Measurements from ENCODE around the gene SLC5A9.

The SLC5A9 gene

GRCh38 chr1:48222501-48223242, at the start of gene SLC5A9:
TSS of gene SLC5A9 (plus strand) at chr1:48222716. CDS start at chr1:48222737, 21 bp downstream.
- Mint-ChIP-seq H3K4me1 (no peaks in the 10 kb centered on the region), H3K27ac (no peak within 1 kb of the TSS), H3K27me3 (no peaks in the 10 kb centered on the region), H3K36me3 (no peaks in the 10 kb centered on the region), H3K4me3 (no peak within 1 kb of the TSS), H3K9me3 (no peaks in the 10 kb centered on the region)
- DNase-seq = no peak
- CTCF ChIA-PET = no interaction called here

GRCh38 chr1:48175116-48175515, 47.4 kb upstream of the SLC5A9 start:
- CTCF ChIA-PET = no interaction called here
- Mint-ChIP-seq H3K36me3 (no peaks in the 10 kb centered on the region), H3K27me3 (peaks cover 5% of the 10 kb centered on the region), H3K9me3 (peaks cover 2% of the 10 kb centered on the region), H3K4me1 (no peaks in the 10 kb centered on the region), H3K4me3 (no peak overlapping the region), H3K27ac (no peak overlapping the region)
- no peak for DNase-seq

DNA sequence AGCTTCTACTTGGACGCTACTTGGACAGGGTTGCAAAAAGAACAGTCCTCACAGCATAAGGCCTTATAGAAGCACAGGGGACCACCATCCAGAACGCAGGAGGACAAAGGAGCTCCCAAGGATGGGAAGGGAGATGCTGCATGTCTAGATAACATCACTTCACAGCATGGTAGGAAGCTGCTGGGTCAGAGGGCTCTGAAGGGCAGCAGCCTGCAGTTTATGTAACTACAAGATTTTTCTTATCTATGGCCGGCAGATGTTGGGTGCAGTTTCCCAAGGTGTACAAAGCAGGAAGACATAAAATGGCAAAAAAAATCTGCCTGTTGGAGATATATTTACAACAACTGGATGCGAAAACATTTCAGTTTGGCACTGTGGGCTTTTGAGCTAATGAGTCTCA, 45.3 kb upstream of the SLC5A9 start:
- CTCF ChIA-PET = no interaction called here
- no peaks in the 10 kb centered on the region for H3K9me3 Mint-ChIP-seq

GRCh38 chr1:48181669-48182367, 40.7 kb upstream of the SLC5A9 start:
- Mint-ChIP-seq H3K9me3 (peaks cover 3% of the 10 kb centered on the region), H3K4me3 (no peak overlapping the region), H3K4me1 (no peaks in the 10 kb centered on the region), H3K27ac (no peak overlapping the region), H3K36me3 (no peaks in the 10 kb centered on the region), H3K27me3 (no peaks in the 10 kb centered on the region)
- CTCF ChIA-PET = no interaction called here
- no peak for DNase-seq

More for the DNA sequence above, 45.3 kb upstream of the SLC5A9 start:
- no peak for DNase-seq
- Mint-ChIP-seq H3K4me3 (no peak overlapping the region), H3K27me3 (peaks cover 5% of the 10 kb centered on the region), H3K4me1 (no peaks in the 10 kb centered on the region), H3K36me3 (no peaks in the 10 kb centered on the region), H3K27ac (no peak overlapping the region)

- no peaks in the 10 kb centered on the region for H3K36me3 Mint-ChIP-seq
- CTCF ChIA-PET = no interaction called here
- peaks cover 7% of the 10 kb centered on the region for H3K9me3 Mint-ChIP-seq
- no peak for DNase-seq
- H3K4me3 Mint-ChIP-seq = no peak overlapping the region
- no peaks in the 10 kb centered on the region for H3K4me1 Mint-ChIP-seq
- no peaks in the 10 kb centered on the region for H3K27me3 Mint-ChIP-seq
- no peak overlapping the region for H3K27ac Mint-ChIP-seq
Observed at GRCh38 chr1:48182439-48182838, 40.1 kb upstream of the SLC5A9 start.

DNA sequence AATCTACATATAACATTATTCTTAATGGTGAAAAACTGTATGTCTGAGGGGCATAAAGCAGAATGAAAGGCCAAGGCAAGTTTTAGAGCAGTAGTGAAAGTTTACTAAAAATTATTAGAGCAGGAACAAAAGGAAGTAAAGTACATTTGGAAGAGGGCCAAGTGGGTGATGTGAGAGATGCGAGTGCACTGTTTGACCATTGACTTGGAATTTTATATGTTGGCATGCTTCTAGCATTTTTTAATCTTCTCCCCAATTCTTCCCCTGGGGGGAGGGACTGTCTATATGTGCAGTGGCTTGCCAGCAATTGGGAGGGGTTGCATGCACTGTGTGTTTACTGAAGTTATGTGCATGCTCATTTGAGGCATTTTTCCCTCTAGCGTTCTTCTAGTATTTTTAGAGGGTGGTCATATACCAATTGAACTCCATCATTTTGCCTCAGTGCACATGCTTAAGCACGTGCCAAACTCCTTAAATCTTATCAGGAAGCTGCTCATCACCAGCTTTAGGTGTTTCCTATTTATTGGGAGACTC, 36.1 kb upstream of the SLC5A9 start:
- Mint-ChIP-seq H3K27ac (no peak overlapping the region), H3K27me3 (no peaks in the 10 kb centered on the region), H3K36me3 (peaks cover 2% of the 10 kb centered on the region), H3K9me3 (peaks cover 18% of the 10 kb centered on the region), H3K4me1 (no peaks in the 10 kb centered on the region), H3K4me3 (no peak overlapping the region)
- DNase-seq = no peak
- CTCF ChIA-PET = no interaction called here

DNA sequence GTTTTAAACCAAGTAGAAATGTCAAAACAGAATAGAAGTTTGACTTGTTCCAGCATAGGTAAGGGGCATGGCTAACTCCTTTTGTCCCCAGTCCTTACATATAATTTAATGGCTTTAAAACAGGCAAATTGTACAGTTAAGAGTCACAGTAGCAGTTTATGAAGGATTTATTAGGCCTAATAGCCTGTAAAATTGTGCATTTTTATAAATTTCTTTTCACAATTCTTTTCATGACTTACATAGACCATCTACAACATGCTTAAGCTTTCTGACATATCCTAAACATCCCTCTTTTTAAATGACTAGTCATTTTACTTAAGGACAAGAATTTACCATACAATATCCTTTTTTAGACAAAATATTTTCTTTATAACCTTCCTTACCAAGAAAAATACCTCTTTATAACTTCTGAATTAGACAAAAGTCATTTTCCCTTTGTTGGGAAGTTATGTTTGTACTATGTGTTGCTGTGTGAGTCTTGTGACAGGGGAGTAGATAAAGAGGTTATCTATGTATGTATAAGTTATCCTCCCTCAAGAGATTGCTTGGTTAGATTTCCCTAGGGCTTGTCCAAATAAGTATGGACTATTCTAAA, 34.5 kb upstream of the SLC5A9 start:
- CTCF ChIA-PET = interaction anchor here (1.0 kb wide), 1 partner anchor 11 kb away, joined by 3 read pairs; no protein-coding TSS in a partner anchor
- Mint-ChIP-seq H3K27me3 (no peaks in the 10 kb centered on the region), H3K4me1 (no peaks in the 10 kb centered on the region), H3K27ac (no peak overlapping the region), H3K36me3 (peaks cover 2% of the 10 kb centered on the region), H3K9me3 (peaks cover 18% of the 10 kb centered on the region), H3K4me3 (no peak overlapping the region)
- DNase-seq = no peak

DNA sequence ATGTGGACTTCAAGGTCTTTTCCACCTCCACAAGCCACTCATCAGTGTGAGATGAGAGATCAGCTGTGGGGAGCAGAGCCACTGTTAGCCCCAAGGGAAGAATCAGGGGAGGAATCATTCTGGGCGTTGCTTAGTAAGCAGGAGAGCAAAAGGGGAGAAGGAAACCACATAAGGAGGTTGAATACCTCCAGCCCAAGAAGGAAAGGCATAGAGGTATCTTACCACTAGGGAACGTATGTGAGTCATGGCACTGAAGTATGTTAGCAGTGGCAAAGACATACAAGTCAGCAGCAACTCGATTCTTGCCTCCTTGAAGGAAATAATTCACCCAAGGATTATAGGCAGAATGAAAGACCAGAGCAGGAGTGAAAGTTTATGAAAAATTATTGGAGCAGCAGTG, 31.6 kb upstream of the SLC5A9 start:
- Mint-ChIP-seq H3K36me3 (peaks cover 2% of the 10 kb centered on the region), H3K4me1 (no peaks in the 10 kb centered on the region), H3K9me3 (peaks cover 18% of the 10 kb centered on the region), H3K27ac (no peak overlapping the region), H3K4me3 (no peak overlapping the region), H3K27me3 (peaks cover 2% of the 10 kb centered on the region)
- CTCF ChIA-PET = no interaction called here
- DNase-seq = no peak

- no peaks in the 10 kb centered on the region for H3K4me1 Mint-ChIP-seq
- H3K36me3 Mint-ChIP-seq = no peaks in the 10 kb centered on the region
- DNase-seq = no peak
- peaks cover 4% of the 10 kb centered on the region for H3K27me3 Mint-ChIP-seq
- CTCF ChIA-PET = no interaction called here
- no peaks in the 10 kb centered on the region for H3K9me3 Mint-ChIP-seq
- no peak overlapping the region for H3K4me3 Mint-ChIP-seq
- H3K27ac Mint-ChIP-seq = no peak overlapping the region
Observed at GRCh38 chr1:48194801-48195200, 27.7 kb upstream of the SLC5A9 start.

GRCh38 chr1:48196237-48196636, 26.3 kb upstream of the SLC5A9 start:
- H3K27ac Mint-ChIP-seq = no peak overlapping the region
- no peak for DNase-seq
- H3K4me3 Mint-ChIP-seq = no peak overlapping the region
- H3K4me1 Mint-ChIP-seq = no peaks in the 10 kb centered on the region
- CTCF ChIA-PET = no interaction called here
- peaks cover 9% of the 10 kb centered on the region for H3K27me3 Mint-ChIP-seq
- no peaks in the 10 kb centered on the region for H3K36me3 Mint-ChIP-seq
- H3K9me3 Mint-ChIP-seq = no peaks in the 10 kb centered on the region

DNA sequence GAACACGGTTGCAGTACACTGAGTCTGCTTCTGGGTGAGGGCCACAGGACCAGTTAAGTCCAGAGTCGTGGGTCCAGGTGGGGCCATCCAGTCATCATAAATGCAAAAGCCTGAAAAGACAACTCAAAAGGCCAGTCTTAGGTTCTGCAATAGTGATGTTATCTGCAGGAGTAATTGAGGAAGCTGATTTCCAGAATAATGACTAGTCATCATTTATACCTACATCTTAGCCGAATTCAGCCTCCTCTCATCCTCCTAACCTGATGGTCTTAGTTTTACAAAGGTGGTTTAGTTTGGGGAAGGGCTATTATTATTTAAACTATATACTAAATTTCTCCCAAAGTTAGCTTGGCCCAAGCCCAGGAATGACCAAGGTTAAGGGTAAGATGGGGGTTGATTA, 23.5 kb upstream of the SLC5A9 start:
- no peak for DNase-seq
- peaks cover 10% of the 10 kb centered on the region for H3K27me3 Mint-ChIP-seq
- H3K36me3 Mint-ChIP-seq = no peaks in the 10 kb centered on the region
- no peak overlapping the region for H3K4me3 Mint-ChIP-seq
- CTCF ChIA-PET = interaction anchor here (0.7 kb wide), 1 partner anchor 12 kb away, joined by 3 read pairs; no protein-coding TSS in a partner anchor
- H3K4me1 Mint-ChIP-seq = no peaks in the 10 kb centered on the region
- no peaks in the 10 kb centered on the region for H3K9me3 Mint-ChIP-seq
- no peak overlapping the region for H3K27ac Mint-ChIP-seq

DNA sequence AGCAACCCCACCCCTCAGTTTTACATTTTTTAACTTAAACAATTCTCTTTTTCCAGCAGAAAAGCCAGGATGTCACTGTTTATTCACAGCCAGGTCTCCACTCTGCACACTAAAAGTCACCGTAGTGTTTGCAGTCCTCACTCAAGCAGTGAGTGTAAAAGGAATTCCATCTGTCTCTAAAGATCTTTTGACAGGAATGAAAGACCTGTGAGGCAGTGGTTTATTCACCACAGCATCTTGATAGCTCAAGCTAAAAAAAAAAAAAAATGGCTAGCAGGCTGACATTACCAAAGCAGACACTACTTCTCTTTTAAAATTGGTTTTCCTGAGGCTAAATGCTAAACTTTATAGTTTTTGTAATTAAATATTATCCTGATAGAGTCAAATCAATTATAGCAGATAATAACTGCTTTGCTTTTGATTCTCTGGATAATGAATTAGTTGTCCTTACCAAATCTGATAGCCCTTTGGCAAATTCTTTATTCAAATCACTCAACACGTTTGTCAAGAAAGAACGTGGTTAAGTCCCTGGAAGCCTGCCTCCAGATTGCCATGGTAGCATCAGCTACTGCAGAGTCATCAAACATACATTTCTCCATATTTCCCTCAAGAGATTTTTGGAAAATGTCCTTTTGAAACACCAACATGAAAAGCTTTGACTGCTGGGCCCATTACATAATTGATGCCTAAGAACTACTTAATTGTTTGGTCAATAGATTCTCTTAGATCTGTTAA, 22.2 kb upstream of the SLC5A9 start:
- no peak for DNase-seq
- CTCF ChIA-PET = interaction anchor here (1.5 to 4.3 kb wide), 3 partner anchors 15 to 107 kb away, joined by 3 to 24 read pairs (median 4); no protein-coding TSS in a partner anchor
- H3K4me3 Mint-ChIP-seq = no peak overlapping the region

DNA sequence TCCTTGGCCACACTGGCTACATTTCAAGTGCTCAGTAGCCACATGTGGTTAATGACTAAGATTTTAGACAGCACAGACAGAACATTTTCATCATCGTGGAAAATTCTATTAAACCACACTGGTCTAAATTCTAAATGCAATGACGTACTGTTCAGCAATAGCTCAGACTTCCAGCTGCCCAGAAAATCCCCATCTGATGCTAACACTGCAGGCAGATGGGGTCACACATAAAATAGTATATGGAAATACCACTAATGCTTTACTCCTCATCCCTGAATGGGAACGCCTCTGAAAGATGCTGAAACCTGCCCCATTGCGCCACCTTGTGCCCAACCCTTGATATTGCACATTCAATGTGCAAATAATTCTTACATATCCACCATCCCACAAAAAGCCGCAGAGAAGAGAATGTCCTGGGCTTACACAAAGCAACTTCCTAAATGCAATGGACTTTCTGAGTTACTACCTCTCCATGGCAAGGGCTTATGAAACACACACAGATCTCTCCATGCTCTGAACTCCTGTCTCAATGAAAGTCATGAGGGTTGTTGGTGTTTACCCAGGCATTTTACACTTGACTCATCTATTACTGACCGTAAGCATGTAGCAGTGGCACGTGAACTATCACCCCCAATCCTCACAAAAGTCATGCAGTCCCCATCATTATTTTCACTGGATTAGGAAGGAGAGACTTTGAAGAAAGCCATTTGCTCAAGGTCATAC, 20.3 kb upstream of the SLC5A9 start:
- Mint-ChIP-seq H3K4me1 (no peaks in the 10 kb centered on the region), H3K36me3 (no peaks in the 10 kb centered on the region), H3K27ac (no peak overlapping the region), H3K4me3 (no peak overlapping the region), H3K9me3 (no peaks in the 10 kb centered on the region), H3K27me3 (peaks cover 5% of the 10 kb centered on the region)
- CTCF ChIA-PET = interaction anchor here (1.3 to 5.0 kb wide), 6 partner anchors 14 to 204 kb away, joined by 3 to 27 read pairs (median 8); no protein-coding TSS in a partner anchor
- DNase-seq = peak; percentile 73

More for the DNA sequence above, 22.2 kb upstream of the SLC5A9 start:
- Mint-ChIP-seq H3K9me3 (no peaks in the 10 kb centered on the region), H3K27ac (no peak overlapping the region), H3K36me3 (no peaks in the 10 kb centered on the region), H3K4me1 (no peaks in the 10 kb centered on the region), H3K27me3 (peaks cover 10% of the 10 kb centered on the region)
